22Rv1 (cell line): ENCODE results near the gene SORBS1.

Source experiments
- CTCF ChIP-seq: fragments of 450-650 bp; IDR thresholded peaks from 2 replicates; pipeline ENCODE4 v1.5.1; 2017; ENCODE audit warnings: mild to moderate bottlenecking
- ZFX ChIP-seq: fragments of 450-650 bp; IDR thresholded peaks from 2 replicates; pipeline ENCODE4 v1.6.1; 2017; ENCODE audit warnings: antibody characterized with exemption, borderline replicate concordance

- TF ChIP-seq CTCF (no peak), ZFX (no peak)
These were observed 273.9 kb downstream of the SORBS1 start for GRCh38 chr10:95287281-95287680.
